Esophagus muscularis mucosa (tissue), 4 donors: ENCODE data around the gene CACNA2D3. TPM values are rescaled to one million over a fixed set of nuclear protein-coding genes. Genes with fewer than 3 reads are reported as not detected.

ENCODE experiments used
- DNase-seq: peaks from one replicate; pipeline ENCODE4 v3.0.0-alpha.2; 2017; ENCODE audit errors: extremely low spot score
- H3K27ac ChIP-seq, 4 donors: fragments of 200-600 bp; sonication (generic); replicated peaks in 1 of 4; 1 replicate in 3 of 4; 2 replicates in 1 of 4; pipeline ENCODE4 v1.5.1; 2016 to 2019; ENCODE audit warnings: mild to moderate bottlenecking in 1 of 4
- H3K27me3 ChIP-seq, 4 donors: fragments of 200-600 bp; sonication (generic); one replicate each; pipeline versions ENCODE4 v1.5.1 to v1.6.0; 2016 to 2019
- H3K36me3 ChIP-seq, 4 donors: fragments of 200-600 bp; sonication (generic); one replicate each; pipeline ENCODE4 v1.5.1; 2016 to 2019
- H3K4me1 ChIP-seq, 4 donors: fragments of 200-600 bp; sonication (generic); one replicate each; pipeline ENCODE4 v1.5.1; 2016 to 2019
- H3K4me3 ChIP-seq, 4 donors: fragments of 200-600 bp; sonication (generic); 1 replicate in 2 of 4; 2 replicates in 2 of 4; pipeline ENCODE4 v1.5.1; 2016 to 2019; ENCODE audit warnings: mild to moderate bottlenecking in 4 of 4, moderate library complexity in 1 of 4
- H3K9me3 ChIP-seq, 4 donors: fragments of 200-600 bp; sonication (generic); 1 replicate in 3 of 4; 2 replicates in 1 of 4; pipeline ENCODE4 v1.5.1; 2016 to 2019
- CTCF ChIP-seq, 3 experiments: fragments of 200-600 bp in 2 of 3; fragments of 450-650 bp in 1 of 3; sonication (generic) in 2 of 3; IDR thresholded peaks; one replicate each; pipeline ENCODE4 v1.5.1; 2017 to 2019; ENCODE audit warnings: antibody characterized with exemption in 3 of 3, mild to moderate bottlenecking in 2 of 3, moderate library complexity in 1 of 3
- EP300 ChIP-seq: sonication (generic); formaldehyde crosslinking; IDR thresholded peaks from one replicate; pipeline ENCODE4 v1.6.1; 2017; ENCODE audit warnings: antibody characterized with exemption
- POLR2A ChIP-seq: fragments of 450-650 bp; IDR thresholded peaks from one replicate; pipeline ENCODE4 v1.6.1; 2017; ENCODE audit warnings: antibody characterized with exemption, moderate library complexity, mild to moderate bottlenecking, low read depth
- POLR2AphosphoS5 ChIP-seq, 2 donors: sonication (generic); formaldehyde crosslinking; IDR thresholded peaks; one replicate each; pipeline ENCODE4 v1.6.1; 2017; ENCODE audit warnings: antibody characterized with exemption in 2 of 2
- WGBS: methylation state at CpG from one replicate; pipeline ENCODE4 v1.1.5; 2018; 5-methylcytosine and 5-hydroxymethylcytosine counted together
- intact Hi-C: fragments of 100-400 bp; cut with DNase I; formaldehyde crosslinking; loops from one replicate; pipeline ENCODE4 v1.15.1; 2023
- total RNA-seq, 4 donors: library from RNA; depleted of rRNA; stranded (reverse); fragments of >200 nt; gene quantifications; one replicate each; pipeline versions ENCODE4 v1.1.0 to v1.2.1, GENCODE V29; 2016

The CACNA2D3 gene
- total RNA-seq, 4 donors from 2014 or later, result 2.5 to 6.3 (median 3.9) TPM

GRCh38 chr3:54353546-54353945 lies 231.2 kb downstream of the CACNA2D3 start:
- H3K27me3 ChIP-seq, result no peaks in the 10 kb centered on the region
- intact Hi-C loops, result no loop called here
- no peaks in the 10 kb centered on the region for H3K36me3 ChIP-seq
- no peak for TF ChIP-seq EP300
- TF ChIP-seq POLR2A, result no peak
- no peak for TF ChIP-seq POLR2AphosphoS5 (IDR thresholded peaks at IDR 0.05)
- TF ChIP-seq CTCF (IDR thresholded peaks at IDR 0.05), result no peak
- H3K4me3 ChIP-seq, result no peak overlapping the region
- 68% methylated on average over 5 of the region's 5 CpGs for WGBS
- DNase-seq, result no peak
- H3K9me3 ChIP-seq, result no peaks in the 10 kb centered on the region
- H3K4me1 ChIP-seq, result peaks cover 27 to 47% (median 30%) of the 10 kb centered on the region in 4 donors
- H3K27ac ChIP-seq, result no peak overlapping the region

GRCh38 chr3:54353946-54354345 lies 231.6 kb downstream of the CACNA2D3 start:
- DNase-seq, result no peak
- intact Hi-C loops, result no loop called here
- no peaks in the 10 kb centered on the region for H3K27me3 ChIP-seq
- H3K4me3 ChIP-seq, result no peak overlapping the region
- WGBS, result 37% methylated on average over 5 of the region's 5 CpGs
- TF ChIP-seq POLR2AphosphoS5 (IDR thresholded peaks at IDR 0.05) (no peak), CTCF (IDR thresholded peaks at IDR 0.05) (no peak), EP300 (no peak), POLR2A (no peak)
- H3K27ac ChIP-seq, result no peak overlapping the region
- no peaks in the 10 kb centered on the region for H3K9me3 ChIP-seq
- H3K4me1 ChIP-seq, result peaks cover 31 to 51% (median 34%) of the 10 kb centered on the region in 4 donors
- H3K36me3 ChIP-seq, result no peaks in the 10 kb centered on the region

GRCh38 chr3:54355800-54356199 lies 233.4 kb downstream of the CACNA2D3 start:
- H3K36me3 ChIP-seq, result no peaks in the 10 kb centered on the region
- peaks cover 41 to 61% (median 44%) of the 10 kb centered on the region in 4 donors for H3K4me1 ChIP-seq
- no peaks in the 10 kb centered on the region for H3K9me3 ChIP-seq
- intact Hi-C loops, result no loop called here
- no peak for DNase-seq
- H3K4me3 ChIP-seq, result no peak overlapping the region
- no peak for TF ChIP-seq POLR2A
- TF ChIP-seq CTCF (IDR thresholded peaks at IDR 0.05), result no peak
- TF ChIP-seq POLR2AphosphoS5 (IDR thresholded peaks at IDR 0.05), result no peak
- TF ChIP-seq EP300, result no peak
- no peaks in the 10 kb centered on the region for H3K27me3 ChIP-seq
- 90% methylated on average over 5 of the region's 5 CpGs for WGBS
- no peak overlapping the region for H3K27ac ChIP-seq

- Histone ChIP-seq H3K4me1 (peaks cover 41 to 61% (median 44%) of the 10 kb centered on the region in 4 donors), H3K36me3 (no peaks in the 10 kb centered on the region), H3K27ac (peak overlapping the region in 1 of 4 donors; percentile 9), H3K4me3 (no peak overlapping the region), H3K9me3 (no peaks in the 10 kb centered on the region), H3K27me3 (no peaks in the 10 kb centered on the region)
- intact Hi-C loops, result no loop called here
- TF ChIP-seq POLR2A (no peak), CTCF (IDR thresholded peaks at IDR 0.05) (no peak), POLR2AphosphoS5 (IDR thresholded peaks at IDR 0.05) (no peak), EP300 (no peak)
- DNase-seq, result no peak
- WGBS, result 39% methylated on average over 6 of the region's 6 CpGs
These were observed 234.1 kb downstream of the CACNA2D3 start for GRCh38 chr3:54356261-54357045.
